ENCODE measurements around the gene HAL. TPM values are rescaled to one million over a fixed set of nuclear protein-coding genes. Genes with fewer than 3 reads are reported as not detected.

Gene HAL
- total and polyA plus RNA-seq, 2 of the 13 experiments (the other 11 are each of a cell fraction or from before 2014, with no cell fraction given) = 0.89 to 37.8 TPM

DNA sequence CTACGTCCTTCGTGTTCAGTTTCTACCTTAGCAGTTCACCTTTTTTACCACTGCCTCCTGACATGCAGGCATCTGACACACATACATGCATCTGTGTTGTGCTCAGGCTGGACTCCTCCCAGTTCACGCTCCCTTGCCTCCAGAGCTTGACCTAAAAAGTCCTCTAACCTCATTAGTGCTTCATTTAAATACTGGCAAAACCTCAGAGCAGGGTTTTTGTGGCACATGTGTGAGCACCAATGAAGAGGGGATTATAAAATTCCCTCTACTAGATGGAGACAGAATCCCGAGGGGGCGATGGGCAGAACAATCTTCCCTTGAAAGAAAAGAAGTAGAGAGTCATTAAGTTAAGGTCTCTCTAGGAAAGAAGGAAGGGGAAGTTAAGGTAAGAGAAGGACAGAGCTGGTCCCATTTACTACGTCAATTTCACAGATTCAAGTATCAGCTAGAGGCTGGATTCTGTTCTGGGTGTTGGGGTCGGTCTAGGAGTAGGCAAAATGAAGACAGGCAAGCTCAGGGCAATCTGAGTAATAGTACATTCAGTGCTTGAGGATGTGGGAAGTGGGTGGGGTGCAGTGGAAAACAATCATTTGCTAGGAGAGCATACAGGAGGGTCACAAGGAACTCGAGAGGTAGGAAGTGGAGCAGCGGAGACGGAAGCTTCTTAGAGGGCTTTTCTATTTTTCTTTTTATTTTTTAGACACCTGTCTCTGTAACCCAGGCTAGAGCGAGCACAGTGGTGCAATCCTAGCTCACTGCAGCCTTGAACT lies 7.5 kb downstream of the HAL start:
- no peak overlapping the region for H2AFZ ChIP-seq (ENCODE audit: low read length)
- 79% methylated on average over 11 of the region's 11 CpGs for WGBS (ENCODE audit: low lambda C conversion rate)
- no peaks in the 10 kb centered on the region for H3K9me3 ChIP-seq (ENCODE audit: low read length)
- TF ChIP-seq ZNF616 (CRISPR knock-in tag; IDR thresholded peaks at IDR 0.05; ENCODE audit: low read depth) = no peak
- TF ChIP-seq GTF2F1 (IDR thresholded peaks at IDR 0.05; ENCODE audit: low read length) = no peak
- TF ChIP-seq ARNTL (CRISPR knock-in tag; IDR thresholded peaks at IDR 0.05) = no peak
- TF ChIP-seq MLLT10 (CRISPR knock-in tag; IDR thresholded peaks at IDR 0.05) = no peak
- TF ChIP-seq ZBTB8A (CRISPR knock-in tag; IDR thresholded peaks at IDR 0.05; ENCODE audit: borderline replicate concordance, low read depth) = no peak
- TF ChIP-seq RAD51 (IDR thresholded peaks at IDR 0.05; ENCODE audit: borderline replicate concordance) = no peak
- no peak for TF ChIP-seq SP4 (CRISPR knock-in tag; IDR thresholded peaks at IDR 0.05)
- TF ChIP-seq, protein P1, sequence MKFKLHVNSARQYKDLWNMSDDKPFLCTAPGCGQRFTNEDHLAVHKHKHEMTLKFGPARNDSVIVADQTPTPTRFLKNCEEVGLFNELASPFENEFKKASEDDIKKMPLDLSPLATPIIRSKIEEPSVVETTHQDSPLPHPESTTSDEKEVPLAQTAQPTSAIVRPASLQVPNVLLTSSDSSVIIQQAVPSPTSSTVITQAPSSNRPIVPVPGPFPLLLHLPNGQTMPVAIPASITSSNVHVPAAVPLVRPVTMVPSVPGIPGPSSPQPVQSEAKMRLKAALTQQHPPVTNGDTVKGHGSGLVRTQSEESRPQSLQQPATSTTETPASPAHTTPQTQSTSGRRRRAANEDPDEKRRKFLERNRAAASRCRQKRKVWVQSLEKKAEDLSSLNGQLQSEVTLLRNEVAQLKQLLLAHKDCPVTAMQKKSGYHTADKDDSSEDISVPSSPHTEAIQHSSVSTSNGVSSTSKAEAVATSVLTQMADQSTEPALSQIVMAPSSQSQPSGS (CRISPR knock-in tag; IDR thresholded peaks at IDR 0.05) = no peak
- no peak for TF ChIP-seq EEA1 (CRISPR knock-in tag; IDR thresholded peaks at IDR 0.05; ENCODE audit: borderline replicate concordance)
- TF ChIP-seq KLF11 (CRISPR knock-in tag; IDR thresholded peaks at IDR 0.05) = no peak
- no peak for TF ChIP-seq ZSCAN31 (CRISPR knock-in tag; IDR thresholded peaks at IDR 0.05; ENCODE audit: low read depth)
- TF ChIP-seq ZFP36L1 (CRISPR knock-in tag; IDR thresholded peaks at IDR 0.05) = no peak
- no peak for TF ChIP-seq SRSF4 (IDR thresholded peaks at IDR 0.05; ENCODE audit: low read depth, low read length, poor library complexity, severe bottlenecking)
- POLR2A ChIA-PET = interaction anchor here (0.6 to 1.3 kb wide), 2 partner anchors 9 to 11 kb away, joined by 3 read pairs; no protein-coding TSS in a partner anchor
- CTCF ChIA-PET (ENCODE audit: low intra/inter-chr PET ratio, low total read pairs) = no interaction called here
- no TSS peak for BruUV-seq (replicated peaks)
- H3K4me3 ChIP-seq (replicated peaks in 1 of 3; ENCODE audit: insufficient read depth in 1 of 3, low read depth in 2 of 3, low read length in 3 of 3) = no peak overlapping the region
- H3K9ac ChIP-seq (ENCODE audit: insufficient read depth, low read depth, low read length) = no peak overlapping the region
- H3K27me3 ChIP-seq (ENCODE audit: control insufficient read depth in 1 of 2, insufficient read depth in 2 of 2, low read length in 2 of 2) = no peaks in the 10 kb centered on the region
- intact Hi-C loops (cut with micrococcal nuclease; ENCODE audit: unreplicated experiment) = no loop called here
- H4K20me1 ChIP-seq (ENCODE audit: insufficient read depth, low read length) = no peaks in the 10 kb centered on the region
- no peaks in the 10 kb centered on the region; a peak in 1 of 5 replicates for H3K36me3 ChIP-seq (replicated peaks in 1 of 2; ENCODE audit: control insufficient read depth in 1 of 2, insufficient read depth in 2 of 2, low read length in 2 of 2)
- no peak for FAIRE-seq
- H3K79me2 ChIP-seq (ENCODE audit: insufficient read depth, low read length) = no peaks in the 10 kb centered on the region
- no peak for ATAC-seq
- no peak overlapping the region for H3K27ac ChIP-seq (ENCODE audit: extremely low read length, insufficient read depth, low read length)
- H3K4me1 ChIP-seq (ENCODE audit: insufficient read depth, low read length) = peaks cover under 1% of the 10 kb centered on the region; the same call in 1 of the 2 replicates
- in situ Hi-C loops (cut with HindIII; ENCODE audit: extremely low pct_ligation_motif_present, low pct_unique_long_range_greater_than_20kb) = loop anchor here (25.0 kb wide), 1 partner anchor 401 kb away; no protein-coding TSS in a partner anchor
- DNase-seq (ENCODE audit: low spot score) = no peak
- no peak overlapping the region for H3K4me2 ChIP-seq (ENCODE audit: low read depth, low read length)
